Breast epithelium (tissue), 3 donors: Measurements from ENCODE around the gene NPAP1.

ENCODE experiments used
- CTCF ChIP-seq, 3 donors: fragments of 450-650 bp; IDR thresholded peaks; one replicate each; pipeline ENCODE4 v1.5.1; 2016 to 2017; ENCODE audit warnings: antibody characterized with exemption in 3 of 3, mild to moderate bottlenecking in 3 of 3, moderate library complexity in 3 of 3
- POLR2A ChIP-seq: fragments of 450-650 bp; IDR thresholded peaks from one replicate; pipeline ENCODE4 v1.6.1; 2016; ENCODE audit warnings: antibody characterized with exemption, mild to moderate bottlenecking, moderate library complexity
- POLR2AphosphoS5 ChIP-seq, 3 donors: sonication (generic); formaldehyde crosslinking; IDR thresholded peaks; one replicate each; pipeline ENCODE4 v1.6.1; 2017; ENCODE audit warnings: antibody characterized with exemption in 3 of 3

- TF ChIP-seq POLR2AphosphoS5 (IDR thresholded peaks at IDR 0.05) (no peak), POLR2A (no peak), CTCF (IDR thresholded peaks at IDR 0.05) (no peak)
Measured at GRCh38 chr15:24729760-24730159, 54.2 kb downstream of the NPAP1 start.
